HG03159 (cell line): Measurements from ENCODE around the gene C2orf66.

Source experiments
- ATAC-seq: cut with Tn5 transposase; IDR thresholded peaks from one replicate; pipeline ENCODE4 v1.9.1; 2021; ENCODE audit warnings: mild to moderate bottlenecking, moderate library complexity; ENCODE audit not compliant: unreplicated experiment

C2orf66 gene

DNA sequence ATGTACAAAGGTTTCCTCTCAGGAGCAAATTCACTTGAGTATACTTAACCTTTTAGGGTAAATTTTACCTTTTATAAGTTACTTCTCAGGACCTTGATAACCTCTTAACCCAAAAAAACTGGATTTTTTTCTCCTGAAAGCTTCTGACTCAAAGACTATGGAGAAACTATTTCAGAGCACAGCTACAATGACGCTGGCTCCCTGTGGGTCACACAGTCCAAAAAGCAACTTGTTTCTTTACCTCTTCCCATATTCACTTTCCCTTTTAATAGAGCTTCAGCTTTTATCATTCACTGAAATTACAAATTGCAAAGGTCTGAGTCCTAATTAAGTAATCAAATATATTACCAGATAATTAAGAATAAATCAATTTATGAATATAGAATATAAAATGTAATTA, 42.1 kb downstream of the C2orf66 start:
- no peak for ATAC-seq

DNA sequence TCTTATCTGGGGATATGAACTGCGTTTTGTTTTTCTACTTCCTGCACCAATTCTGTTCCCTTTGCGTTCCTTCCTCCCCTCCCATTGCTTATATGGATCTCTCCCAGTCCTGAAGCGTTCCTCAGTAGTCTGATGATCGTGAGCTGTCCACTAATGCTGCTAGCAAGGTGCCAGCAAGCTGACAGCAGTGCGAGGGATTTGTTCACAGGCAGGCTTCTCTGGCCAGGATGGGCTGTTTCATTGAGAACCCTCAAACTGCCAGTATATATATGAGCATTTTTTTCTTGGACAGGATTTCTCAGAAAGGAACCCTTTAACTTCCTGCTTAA, 49.8 kb downstream of the C2orf66 start:
- no peak for ATAC-seq

DNA sequence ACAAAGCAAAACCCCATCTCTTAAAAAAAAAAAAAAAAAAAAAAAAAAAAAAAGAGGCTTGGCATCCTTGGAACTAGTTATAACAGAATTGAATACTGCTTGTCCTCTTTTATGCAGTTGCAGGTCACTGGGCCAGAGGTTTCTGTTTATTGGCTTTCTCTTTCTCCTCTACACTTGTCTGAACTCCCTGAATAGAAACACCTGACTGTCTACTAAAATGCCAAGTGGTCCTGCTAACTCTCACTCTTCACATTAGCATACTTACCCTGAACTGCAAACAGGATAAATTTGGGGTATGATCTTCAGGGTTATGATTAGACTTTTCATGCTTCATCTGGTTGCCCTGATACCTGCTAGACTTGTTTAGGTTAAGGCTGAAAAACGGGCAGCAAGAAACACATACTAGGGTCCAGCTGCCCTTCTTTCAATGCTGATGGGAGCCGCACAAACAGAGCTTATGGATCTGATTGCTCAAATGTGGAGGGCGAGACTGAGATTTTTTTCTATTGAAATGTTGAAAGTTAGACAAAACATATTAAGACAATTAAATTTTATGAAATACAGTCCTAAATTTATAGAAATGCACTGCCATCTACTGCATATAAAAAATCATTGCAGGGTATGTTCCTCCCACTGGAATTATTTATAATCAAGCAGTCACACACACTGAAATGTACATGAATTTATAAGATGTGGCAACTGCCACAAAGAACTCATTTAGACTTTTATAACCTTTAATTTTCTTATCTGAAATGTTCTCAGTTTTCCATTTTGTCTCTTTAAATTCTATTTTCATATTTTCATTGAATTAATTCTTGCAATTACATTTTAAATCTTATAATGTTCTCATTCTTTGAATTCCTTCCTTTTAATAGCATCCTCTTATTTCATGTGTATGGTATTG, 50.4 kb downstream of the C2orf66 start:
- ATAC-seq, result no peak
